ENCODE measurements around the gene PPP6R2. TPM values are rescaled to one million over a fixed set of nuclear protein-coding genes. Genes with fewer than 3 reads are reported as not detected.

Gene PPP6R2
- total RNA-seq, 3 donors from 2014 or later (not counting 1 experiment from before 2014, with no cell fraction given): 76.0 to 103 (median 78.1) TPM

DNA sequence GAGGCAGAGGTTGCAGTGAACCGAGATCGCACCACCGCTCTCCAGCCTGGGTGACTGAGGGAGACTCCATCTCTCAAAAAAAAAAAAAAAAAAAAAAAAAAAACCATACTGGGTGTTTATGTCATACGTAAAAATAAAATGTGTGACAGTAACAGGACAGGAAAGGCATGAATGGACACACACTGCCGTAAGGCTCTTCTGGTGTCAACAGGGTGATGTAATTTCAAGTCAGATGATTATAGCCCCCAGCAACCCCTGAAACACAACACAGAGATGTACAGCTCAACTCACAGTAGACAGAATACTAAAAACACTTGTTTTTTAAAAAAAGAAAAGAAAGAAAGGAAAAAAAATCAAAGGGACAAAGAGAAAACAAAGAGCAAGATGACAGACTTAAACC is 109.5 kb downstream of the PPP6R2 start:
- Histone ChIP-seq H3K36me3 (ENCODE audit: control insufficient read depth, insufficient read depth, low read length) (peaks cover 55% of the 10 kb centered on the region), H3K4me1 (ENCODE audit: control insufficient read depth, insufficient read depth, low read length) (peaks cover 22% of the 10 kb centered on the region), H3K27me3 (ENCODE audit: control insufficient read depth, insufficient read depth, low read length) (no peaks in the 10 kb centered on the region), H3K4me3 (ENCODE audit: low read length) (no peak overlapping the region), H3K9me3 (ENCODE audit: control insufficient read depth, insufficient read depth, low read length) (no peaks in the 10 kb centered on the region), H3K27ac (ENCODE audit: low read length) (peak overlapping the region; percentile 63)
- Mint-ChIP-seq H3K4me3 (no peak overlapping the region), H3K9me3 (no peaks in the 10 kb centered on the region), H3K27me3 (ENCODE audit: low read depth in 2 of 2) (no peaks in the 10 kb centered on the region), H3K36me3 (peaks cover 17% of the 10 kb centered on the region), H3K4me1 (peaks cover 25 to 30% of the 10 kb centered on the region in 2 donors), H3K27ac (peak overlapping the region; percentile 70 to 77)
- WGBS (ENCODE audit: insufficient coverage): 71% methylated on average over 2 of the region's 5 CpGs
- TF ChIP-seq, protein P1, sequence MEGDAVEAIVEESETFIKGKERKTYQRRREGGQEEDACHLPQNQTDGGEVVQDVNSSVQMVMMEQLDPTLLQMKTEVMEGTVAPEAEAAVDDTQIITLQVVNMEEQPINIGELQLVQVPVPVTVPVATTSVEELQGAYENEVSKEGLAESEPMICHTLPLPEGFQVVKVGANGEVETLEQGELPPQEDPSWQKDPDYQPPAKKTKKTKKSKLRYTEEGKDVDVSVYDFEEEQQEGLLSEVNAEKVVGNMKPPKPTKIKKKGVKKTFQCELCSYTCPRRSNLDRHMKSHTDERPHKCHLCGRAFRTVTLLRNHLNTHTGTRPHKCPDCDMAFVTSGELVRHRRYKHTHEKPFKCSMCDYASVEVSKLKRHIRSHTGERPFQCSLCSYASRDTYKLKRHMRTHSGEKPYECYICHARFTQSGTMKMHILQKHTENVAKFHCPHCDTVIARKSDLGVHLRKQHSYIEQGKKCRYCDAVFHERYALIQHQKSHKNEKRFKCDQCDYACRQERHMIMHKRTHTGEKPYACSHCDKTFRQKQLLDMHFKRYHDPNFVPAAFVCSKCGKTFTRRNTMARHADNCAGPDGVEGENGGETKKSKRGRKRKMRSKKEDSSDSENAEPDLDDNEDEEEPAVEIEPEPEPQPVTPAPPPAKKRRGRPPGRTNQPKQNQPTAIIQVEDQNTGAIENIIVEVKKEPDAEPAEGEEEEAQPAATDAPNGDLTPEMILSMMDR (IDR thresholded peaks at IDR 0.05): no peak
- DNase-seq (no peak), ATAC-seq (peak in 2 of 3 donors; percentile 17 to 42)
- intact Hi-C loops (cut with micrococcal nuclease): no loop called here

DNA sequence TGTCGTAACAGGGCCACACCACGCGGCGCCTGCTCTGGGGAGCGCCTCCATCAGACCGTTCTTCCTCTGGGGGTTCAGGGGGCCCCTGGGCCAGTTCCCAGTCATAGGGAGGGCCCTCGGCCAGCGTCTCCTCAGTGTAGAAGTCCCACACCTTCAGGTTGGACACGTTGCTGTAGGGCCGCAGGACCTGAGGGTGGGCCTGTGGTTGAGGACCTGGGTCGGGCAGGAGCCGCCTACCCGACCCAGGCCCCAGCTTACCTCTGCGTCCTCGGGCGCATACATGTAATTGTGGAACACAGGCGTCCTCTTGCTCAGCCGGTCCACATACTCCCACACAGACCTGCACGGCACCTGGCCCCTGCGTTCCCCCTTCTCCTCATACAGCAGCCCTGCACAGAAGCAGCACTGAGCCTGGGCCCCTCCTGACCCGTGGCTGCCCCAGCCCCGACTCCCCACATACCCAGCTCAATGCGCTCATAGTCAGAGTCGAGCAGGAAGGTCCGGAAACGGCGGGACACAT is 111.5 kb downstream of the PPP6R2 start:
- intact Hi-C loops (cut with micrococcal nuclease): no loop called here
- no peaks in the 10 kb centered on the region for H3K27me3 Mint-ChIP-seq (ENCODE audit: low read depth in 2 of 2)
- no peaks in the 10 kb centered on the region for H3K9me3 ChIP-seq (ENCODE audit: control insufficient read depth, insufficient read depth, low read length)
- peaks cover 13% of the 10 kb centered on the region for H3K36me3 Mint-ChIP-seq
- peaks cover 11 to 17% of the 10 kb centered on the region in 2 donors for H3K4me1 Mint-ChIP-seq
- WGBS (ENCODE audit: insufficient coverage): 96% methylated on average over 27 of the region's 27 CpGs
- H3K27ac Mint-ChIP-seq: peak overlapping the region in 1 of 2 donors; percentile 23
- DNase-seq: no peak
- no peak for ATAC-seq
- no peak overlapping the region for H3K27ac ChIP-seq (ENCODE audit: low read length)
- H3K4me1 ChIP-seq (ENCODE audit: control insufficient read depth, insufficient read depth, low read length): peaks cover 5% of the 10 kb centered on the region
- H3K36me3 ChIP-seq (ENCODE audit: control insufficient read depth, insufficient read depth, low read length): peaks cover 60% of the 10 kb centered on the region
- TF ChIP-seq, protein P1 (IDR thresholded peaks at IDR 0.05): no peak
- no peaks in the 10 kb centered on the region for H3K27me3 ChIP-seq (ENCODE audit: control insufficient read depth, insufficient read depth, low read length)
- H3K4me3 ChIP-seq (ENCODE audit: low read length): no peak overlapping the region
- no peaks in the 10 kb centered on the region for H3K9me3 Mint-ChIP-seq
- H3K4me3 Mint-ChIP-seq: no peak overlapping the region

DNA sequence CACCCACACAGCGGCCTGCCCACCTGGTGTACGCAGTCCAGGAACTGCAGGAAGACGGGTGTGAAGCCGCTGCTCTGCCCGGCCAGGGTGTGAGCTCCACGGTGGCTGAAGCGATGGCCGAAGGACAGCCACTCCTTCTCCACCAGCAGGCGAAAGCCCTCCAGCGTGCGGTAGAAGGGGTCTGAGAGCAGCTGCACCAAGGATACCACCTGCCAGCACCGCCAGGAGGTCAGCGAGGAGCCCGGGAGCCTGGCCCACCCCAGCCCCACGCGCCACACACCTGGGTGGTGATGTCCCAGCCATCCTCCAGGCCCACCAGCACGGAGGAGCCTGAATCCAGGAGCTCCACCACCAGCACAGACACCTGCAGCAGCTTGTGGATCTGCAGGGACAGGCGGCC is 112.1 kb downstream of the PPP6R2 start:
- H3K27ac Mint-ChIP-seq: no peak overlapping the region
- peaks cover 10% of the 10 kb centered on the region for H3K36me3 Mint-ChIP-seq
- H3K27me3 Mint-ChIP-seq (ENCODE audit: low read depth in 2 of 2): no peaks in the 10 kb centered on the region
- H3K4me3 ChIP-seq (ENCODE audit: low read length): no peak overlapping the region
- WGBS (ENCODE audit: insufficient coverage): 96% methylated on average over 18 of the region's 18 CpGs
- no peaks in the 10 kb centered on the region for H3K27me3 ChIP-seq (ENCODE audit: control insufficient read depth, insufficient read depth, low read length)
- no peaks in the 10 kb centered on the region for H3K4me1 ChIP-seq (ENCODE audit: control insufficient read depth, insufficient read depth, low read length)
- no peak overlapping the region for H3K27ac ChIP-seq (ENCODE audit: low read length)
- TF ChIP-seq, protein P1 (IDR thresholded peaks at IDR 0.05): no peak
- no peaks in the 10 kb centered on the region for H3K9me3 Mint-ChIP-seq
- no peak for DNase-seq
- H3K4me1 Mint-ChIP-seq: peaks cover 8 to 13% of the 10 kb centered on the region in 2 donors
- no peaks in the 10 kb centered on the region for H3K9me3 ChIP-seq (ENCODE audit: control insufficient read depth, insufficient read depth, low read length)
- ATAC-seq: no peak
- peaks cover 65% of the 10 kb centered on the region for H3K36me3 ChIP-seq (ENCODE audit: control insufficient read depth, insufficient read depth, low read length)
- intact Hi-C loops (cut with micrococcal nuclease): no loop called here
- no peak overlapping the region for H3K4me3 Mint-ChIP-seq

DNA sequence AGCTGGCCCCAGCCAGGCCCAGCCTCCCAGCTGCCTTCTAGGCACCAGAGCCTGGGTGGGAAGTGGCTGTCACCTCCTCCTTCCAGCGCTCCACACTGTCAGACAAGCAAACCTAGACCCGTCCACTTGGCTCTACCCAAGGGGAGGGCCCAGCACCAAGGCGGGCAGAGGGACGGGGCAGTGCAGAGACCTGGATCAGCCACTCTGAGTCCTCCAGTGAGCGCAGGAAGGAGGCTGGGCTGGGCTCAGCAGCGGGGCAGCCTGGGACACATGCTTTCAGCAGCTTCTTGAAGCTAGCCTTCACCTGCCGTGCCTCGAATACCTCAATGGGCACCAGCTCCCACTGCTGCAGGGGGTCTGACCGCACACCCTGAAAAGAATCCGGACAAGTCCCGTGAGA is 112.9 kb downstream of the PPP6R2 start:
- H3K9me3 ChIP-seq (ENCODE audit: control insufficient read depth, insufficient read depth, low read length): no peaks in the 10 kb centered on the region
- peaks cover 8% of the 10 kb centered on the region for H3K36me3 Mint-ChIP-seq
- no peak overlapping the region for H3K27ac Mint-ChIP-seq
- 92% methylated on average over 9 of the region's 11 CpGs for WGBS (ENCODE audit: insufficient coverage)
- H3K36me3 ChIP-seq (ENCODE audit: control insufficient read depth, insufficient read depth, low read length): peaks cover 72% of the 10 kb centered on the region
- no peaks in the 10 kb centered on the region for H3K27me3 Mint-ChIP-seq (ENCODE audit: low read depth in 2 of 2)
- H3K4me1 ChIP-seq (ENCODE audit: control insufficient read depth, insufficient read depth, low read length): no peaks in the 10 kb centered on the region
- H3K9me3 Mint-ChIP-seq: no peaks in the 10 kb centered on the region
- no peak overlapping the region for H3K4me3 Mint-ChIP-seq
- intact Hi-C loops (cut with micrococcal nuclease): no loop called here
- no peak overlapping the region for H3K27ac ChIP-seq (ENCODE audit: low read length)
- peaks cover 7 to 13% of the 10 kb centered on the region in 2 donors for H3K4me1 Mint-ChIP-seq
- TF ChIP-seq, protein P1 (IDR thresholded peaks at IDR 0.05): no peak
- H3K27me3 ChIP-seq (ENCODE audit: control insufficient read depth, insufficient read depth, low read length): no peaks in the 10 kb centered on the region
- ATAC-seq (no peak), DNase-seq (no peak)
- H3K4me3 ChIP-seq (ENCODE audit: low read length): no peak overlapping the region

Data from natural killer cell (primary cell).